Omental fat pad (tissue), 4 donors: ENCODE data around the gene RGS10. TPM values are rescaled to one million over a fixed set of nuclear protein-coding genes. Genes with fewer than 3 reads are reported as not detected.
A peak's percentile ranks its signal among the peaks of the same experiment; 100 is the strongest.

Experiments
- ATAC-seq: fragments of 150-250 bp; one replicate; pipeline ENCODE4 v1.9.1; 2016; ENCODE audit warnings: mild to moderate bottlenecking, moderate library complexity; ENCODE audit not compliant: low FRiP score
- DNase-seq: peaks from one replicate; pipeline ENCODE4 v3.0.0-alpha.2; 2019; ENCODE audit warnings: low spot score
- total RNA-seq, 4 donors: library from RNA; depleted of rRNA; stranded (reverse); fragments of >200 nt; gene quantifications; one replicate each; pipeline ENCODE4 v1.1.0, GENCODE V29; 2016
- TF ChIP-seq, protein P1 (sequence below), 3 donors: fragments of 450-650 bp; IDR thresholded peaks; one replicate each; pipeline ENCODE4 v1.5.1; 2016 to 2017; ENCODE audit warnings: antibody characterized with exemption in 3 of 3, mild to moderate bottlenecking in 3 of 3, moderate library complexity in 2 of 3

RGS10 gene
- total RNA-seq, 4 donors from 2014 or later, result 12.3 to 40.2 (median 18.7) TPM

DNA sequence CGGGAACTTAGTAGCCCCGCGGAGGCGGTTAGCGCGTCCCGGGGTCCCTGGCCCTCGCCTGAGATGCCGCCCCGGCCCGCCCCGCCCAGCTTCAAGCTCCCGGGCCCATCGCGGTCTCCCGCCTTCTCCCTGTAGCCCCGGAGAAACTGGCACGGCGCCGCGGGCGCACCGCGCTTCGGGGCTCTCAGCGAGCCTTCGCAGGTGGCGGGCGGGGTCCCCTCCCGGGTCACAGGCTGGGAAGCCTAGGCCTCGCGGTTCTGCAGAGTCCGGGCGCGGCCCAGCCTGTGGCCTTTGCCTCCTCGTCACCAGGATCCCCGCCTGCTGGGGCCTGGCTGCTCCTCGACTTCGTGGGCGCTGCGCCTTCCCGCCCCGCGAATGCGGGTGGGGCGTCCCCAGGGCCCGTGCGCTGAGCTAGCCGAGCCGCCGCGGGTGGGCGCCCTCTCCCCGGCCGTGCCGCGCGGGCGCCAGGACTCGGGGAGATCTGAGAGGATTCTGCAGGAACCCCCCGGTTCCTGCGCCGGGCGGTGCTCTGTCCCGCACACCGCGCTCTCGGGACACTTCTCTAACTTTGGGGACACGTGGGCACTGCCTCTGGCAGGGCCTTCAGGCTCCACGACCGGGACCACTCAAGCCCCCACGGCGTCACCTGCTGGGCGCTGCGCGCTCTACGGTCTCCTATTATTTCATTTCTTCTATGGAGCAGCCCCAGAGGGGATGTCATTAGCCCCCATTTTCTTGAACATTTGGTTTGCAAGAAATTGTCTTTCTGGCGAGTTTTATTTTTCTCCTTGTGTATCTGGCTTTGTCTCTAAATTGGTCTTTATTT lies 682 bp upstream of the RGS10 start:
- peak; percentile 62 for ATAC-seq
- DNase-seq, result no peak
- TF ChIP-seq, protein P1, sequence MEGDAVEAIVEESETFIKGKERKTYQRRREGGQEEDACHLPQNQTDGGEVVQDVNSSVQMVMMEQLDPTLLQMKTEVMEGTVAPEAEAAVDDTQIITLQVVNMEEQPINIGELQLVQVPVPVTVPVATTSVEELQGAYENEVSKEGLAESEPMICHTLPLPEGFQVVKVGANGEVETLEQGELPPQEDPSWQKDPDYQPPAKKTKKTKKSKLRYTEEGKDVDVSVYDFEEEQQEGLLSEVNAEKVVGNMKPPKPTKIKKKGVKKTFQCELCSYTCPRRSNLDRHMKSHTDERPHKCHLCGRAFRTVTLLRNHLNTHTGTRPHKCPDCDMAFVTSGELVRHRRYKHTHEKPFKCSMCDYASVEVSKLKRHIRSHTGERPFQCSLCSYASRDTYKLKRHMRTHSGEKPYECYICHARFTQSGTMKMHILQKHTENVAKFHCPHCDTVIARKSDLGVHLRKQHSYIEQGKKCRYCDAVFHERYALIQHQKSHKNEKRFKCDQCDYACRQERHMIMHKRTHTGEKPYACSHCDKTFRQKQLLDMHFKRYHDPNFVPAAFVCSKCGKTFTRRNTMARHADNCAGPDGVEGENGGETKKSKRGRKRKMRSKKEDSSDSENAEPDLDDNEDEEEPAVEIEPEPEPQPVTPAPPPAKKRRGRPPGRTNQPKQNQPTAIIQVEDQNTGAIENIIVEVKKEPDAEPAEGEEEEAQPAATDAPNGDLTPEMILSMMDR (IDR thresholded peaks at IDR 0.05), result no peak

DNA sequence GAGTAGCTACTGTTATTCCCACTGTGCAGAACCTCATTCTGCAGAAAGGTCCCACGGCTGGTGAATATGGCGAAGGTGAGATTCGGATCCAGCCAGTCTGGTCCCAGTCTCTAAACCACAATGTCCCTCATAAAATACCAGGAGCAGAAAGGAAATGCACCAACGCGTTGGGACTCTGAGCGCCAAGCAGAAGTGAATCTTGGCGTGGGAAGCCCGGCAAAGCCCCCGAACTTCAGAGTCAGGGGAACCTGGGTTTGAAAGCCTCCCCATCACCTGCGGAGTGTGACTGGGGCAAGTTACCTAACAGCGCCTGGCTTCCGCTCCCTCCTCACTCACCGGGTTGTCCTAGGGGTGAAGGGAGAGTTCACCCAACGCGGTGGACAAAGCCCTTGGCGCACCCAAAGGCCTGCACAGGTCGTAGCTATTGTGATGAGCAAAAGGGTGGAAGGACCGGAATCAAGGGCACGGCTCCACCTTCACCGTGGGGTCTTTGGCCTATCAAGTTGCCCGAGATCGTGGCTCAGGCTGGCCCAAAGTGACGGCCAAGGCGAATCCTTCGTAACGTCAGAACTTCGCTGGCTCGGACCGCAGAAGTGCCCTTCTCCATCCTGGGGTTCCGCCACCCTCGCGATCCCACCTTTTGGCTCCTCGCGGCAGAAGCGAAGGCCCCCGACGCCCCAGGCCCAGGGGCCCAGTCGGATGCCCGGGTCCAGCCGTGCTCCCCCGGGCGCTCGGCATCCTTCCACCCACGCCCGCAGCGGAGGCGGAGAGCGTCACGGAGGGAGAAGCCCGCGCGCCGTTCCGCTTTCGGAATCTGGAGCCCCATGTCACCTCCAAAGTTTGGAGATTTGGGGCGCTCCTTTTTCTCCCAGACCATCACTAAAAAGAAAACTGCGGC lies 811 bp downstream of the RGS10 start:
- DNase-seq (no peak), ATAC-seq (peak; percentile 19)
- TF ChIP-seq, protein P1 (IDR thresholded peaks at IDR 0.05), result no peak

DNA sequence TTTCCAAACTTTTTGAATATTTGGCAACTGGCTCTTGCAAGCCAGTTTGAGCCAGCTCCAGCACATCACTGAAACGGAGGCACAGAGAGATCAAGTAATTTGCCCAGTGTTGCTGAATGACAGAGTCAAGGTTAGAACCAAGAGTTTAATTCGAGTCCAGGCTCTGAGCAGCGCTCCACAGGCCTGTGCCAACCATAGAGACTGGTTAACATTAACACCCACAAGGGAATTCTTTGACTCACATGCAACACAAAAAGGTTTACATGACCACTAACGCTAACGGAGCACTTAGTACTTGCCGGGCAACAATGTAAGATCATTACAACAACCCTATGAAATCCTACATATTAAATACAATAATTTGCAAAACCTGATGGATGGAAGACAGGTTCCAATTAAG lies 1.5 kb downstream of the RGS10 start:
- DNase-seq, result no peak
- TF ChIP-seq, protein P1 (IDR thresholded peaks at IDR 0.05), result no peak
- no peak for ATAC-seq

DNA sequence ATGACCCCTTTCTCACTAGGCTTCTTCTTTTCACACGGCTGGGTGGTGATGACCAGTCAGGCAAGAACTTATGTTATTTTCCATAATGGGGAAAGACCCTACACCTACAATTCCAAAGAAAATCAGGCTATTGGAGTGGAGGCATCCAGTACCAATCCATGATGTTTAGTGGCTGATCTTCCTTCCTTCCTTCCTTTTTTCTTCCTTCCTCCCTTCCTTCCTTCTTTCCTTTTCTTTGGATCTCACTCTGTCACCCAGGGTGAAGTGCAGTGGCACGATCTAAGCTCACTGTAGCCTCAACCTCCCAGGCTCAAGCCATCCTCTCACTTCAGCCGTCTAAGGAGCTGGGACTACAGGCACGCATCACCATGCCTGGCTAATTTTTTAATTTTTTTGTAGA lies 2.5 kb downstream of the RGS10 start:
- TF ChIP-seq, protein P1 (IDR thresholded peaks at IDR 0.05), result no peak
- no peak for ATAC-seq
- no peak for DNase-seq

DNA sequence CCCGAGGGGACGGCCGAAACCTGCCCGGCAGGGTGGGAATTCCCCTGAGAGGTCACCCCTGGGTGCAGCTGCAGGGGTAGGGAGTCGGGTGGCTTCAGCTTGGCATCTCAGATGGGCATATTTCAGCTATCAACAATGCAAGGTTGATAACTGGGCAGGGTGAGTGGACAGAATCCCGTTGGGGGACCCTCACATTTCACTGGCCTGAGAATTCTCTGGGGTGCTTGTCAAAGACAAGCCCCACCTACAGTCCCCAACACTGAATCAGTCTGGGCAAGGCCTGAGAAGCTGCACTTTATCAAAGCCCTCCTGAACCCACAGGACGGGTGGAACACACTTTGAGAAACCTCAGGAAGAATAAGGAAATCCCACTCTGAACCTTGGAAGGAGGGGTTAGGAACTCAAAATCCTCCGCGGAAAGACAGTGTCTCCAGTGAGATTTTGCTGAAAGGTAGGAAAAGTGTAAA lies 3.1 kb downstream of the RGS10 start:
- no peak for ATAC-seq
- TF ChIP-seq, protein P1 (IDR thresholded peaks at IDR 0.05), result no peak
- no peak for DNase-seq

DNA sequence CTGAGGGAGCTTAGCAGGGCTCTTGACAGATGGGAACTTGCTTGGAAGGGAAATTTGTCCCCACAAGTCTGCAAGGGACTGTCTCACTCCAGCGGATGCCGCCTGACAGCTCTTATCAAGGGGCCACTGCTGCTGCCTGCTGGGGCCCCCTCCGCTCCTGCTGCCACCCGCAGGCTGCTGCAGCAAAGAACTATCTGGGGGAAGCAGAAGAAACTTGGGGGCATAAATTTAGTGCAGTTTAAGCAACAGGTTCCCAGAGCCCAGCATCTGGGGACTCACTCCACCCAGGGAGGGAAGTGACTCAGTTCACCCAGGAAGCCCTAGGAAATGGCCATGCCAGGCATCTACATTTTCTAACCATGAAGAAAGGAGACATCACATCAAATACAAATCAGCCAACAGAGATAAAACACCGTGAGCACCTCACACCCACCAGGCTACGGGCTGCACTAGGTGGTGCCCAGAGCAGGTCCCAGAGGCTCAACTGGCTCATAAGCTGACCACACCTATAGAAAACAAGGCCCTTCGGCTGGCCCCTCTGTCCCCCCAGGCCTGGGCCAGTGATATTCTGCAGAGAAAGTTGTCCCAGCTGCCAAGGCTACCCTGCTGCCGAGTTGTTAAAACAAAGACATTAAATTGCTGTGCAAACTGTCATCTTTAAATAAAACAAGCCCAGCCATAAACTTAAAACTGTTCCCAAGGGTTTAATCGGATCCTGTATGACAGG lies 3.7 kb downstream of the RGS10 start:
- TF ChIP-seq, protein P1 (IDR thresholded peaks at IDR 0.05), result no peak
- DNase-seq, result no peak
- ATAC-seq, result no peak
